Prostate gland (tissue), 2 donors: ENCODE data around the gene ALOXE3. TPM values are rescaled to one million over a fixed set of nuclear protein-coding genes. Genes with fewer than 3 reads are reported as not detected.

Source experiments
- DNase-seq: peaks from one replicate; pipeline ENCODE4 v3.0.0-alpha.2; 2019; ENCODE audit warnings: low spot score
- H3K27ac ChIP-seq, 2 donors: fragments of 200-600 bp; sonication (generic); 2 replicates each; pipeline ENCODE4 v1.5.1; 2017 to 2019
- H3K27me3 ChIP-seq: fragments of 200-600 bp; sonication (generic); replicated peaks from 2 replicates; pipeline ENCODE4 v1.5.1; 2019; ENCODE audit not compliant: insufficient read depth
- H3K36me3 ChIP-seq, 2 donors: fragments of 200-600 bp; sonication (generic); 1 replicate in 1 of 2; 2 replicates in 1 of 2; pipeline versions ENCODE4 v1.5.1 to v1.8.1; 2017 to 2019
- H3K4me1 ChIP-seq: fragments of 200-600 bp; sonication (generic); replicated peaks from 2 replicates; pipeline ENCODE4 v1.5.1; 2019
- H3K4me3 ChIP-seq, 2 donors: fragments of 200-600 bp; sonication (generic); 2 replicates each; pipeline ENCODE4 v1.5.1; 2017 to 2019
- H3K9me3 ChIP-seq: fragments of 200-600 bp; sonication (generic); 2 replicates; pipeline ENCODE4 v1.5.1; 2017
- POLR2A ChIP-seq: fragments of 450-650 bp; IDR thresholded peaks from one replicate; pipeline ENCODE4 v1.6.1; 2016; ENCODE audit warnings: antibody characterized with exemption, mild to moderate bottlenecking
- POLR2AphosphoS5 ChIP-seq: sonication (generic); formaldehyde crosslinking; IDR thresholded peaks from one replicate; pipeline ENCODE4 v1.6.1; 2017; ENCODE audit warnings: antibody characterized with exemption
- WGBS: methylation state at CpG from one replicate; pipeline ENCODE4 v1.1.5; 2018; 5-methylcytosine and 5-hydroxymethylcytosine counted together
- intact Hi-C: fragments of 100-400 bp; cut with DNase I; formaldehyde crosslinking; loops from one replicate; pipeline ENCODE4 v1.14.2; 2022
- total RNA-seq, 2 donors: library from RNA; depleted of rRNA; stranded (reverse); fragments of >200 nt; gene quantifications; one replicate each; pipeline ENCODE4 v1.1.0, GENCODE V29; 2016
- TF ChIP-seq, protein P1 (sequence below), 4 experiments: fragments of 200-600 bp in 2 of 4; fragments of 450-650 bp in 2 of 4; sonication (generic) in 2 of 4; IDR thresholded peaks; 1 replicate in 3 of 4; 2 replicates in 1 of 4; pipeline ENCODE4 v1.5.1; 2016 to 2019; ENCODE audit warnings: antibody characterized with exemption in 4 of 4, mild to moderate bottlenecking in 2 of 4, moderate library complexity in 2 of 4

Gene ALOXE3
- total RNA-seq, 2 donors from 2014 or later = 2.4 TPM; not detected in 1

DNA sequence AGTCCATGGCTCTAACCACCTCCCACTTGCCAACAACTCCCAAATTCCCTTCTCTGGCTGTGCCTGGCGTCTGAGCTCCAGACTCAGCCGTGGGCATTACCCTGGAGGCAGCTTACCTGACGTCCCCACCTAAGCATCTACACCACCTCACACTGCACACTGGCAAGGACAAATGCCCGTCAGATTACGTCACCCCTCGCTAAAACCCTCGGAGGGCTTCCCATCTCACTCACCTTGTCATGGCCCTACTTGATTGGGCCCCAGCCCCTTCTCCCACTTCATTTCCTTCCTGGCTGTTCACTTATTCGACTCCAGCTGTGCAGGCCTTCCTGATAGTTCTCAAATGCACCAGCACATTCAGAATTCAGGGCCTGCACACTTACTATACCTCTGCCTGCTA is 13.4 kb downstream of the ALOXE3 start:
- WGBS = 81% methylated on average over 8 of the region's 8 CpGs
- no peaks in the 10 kb centered on the region for H3K27me3 ChIP-seq
- no peak overlapping the region for H3K4me3 ChIP-seq
- intact Hi-C loops = no loop called here
- no peaks in the 10 kb centered on the region for H3K36me3 ChIP-seq
- no peaks in the 10 kb centered on the region for H3K4me1 ChIP-seq
- TF ChIP-seq POLR2AphosphoS5 (no peak), POLR2A (no peak)
- TF ChIP-seq, protein P1, sequence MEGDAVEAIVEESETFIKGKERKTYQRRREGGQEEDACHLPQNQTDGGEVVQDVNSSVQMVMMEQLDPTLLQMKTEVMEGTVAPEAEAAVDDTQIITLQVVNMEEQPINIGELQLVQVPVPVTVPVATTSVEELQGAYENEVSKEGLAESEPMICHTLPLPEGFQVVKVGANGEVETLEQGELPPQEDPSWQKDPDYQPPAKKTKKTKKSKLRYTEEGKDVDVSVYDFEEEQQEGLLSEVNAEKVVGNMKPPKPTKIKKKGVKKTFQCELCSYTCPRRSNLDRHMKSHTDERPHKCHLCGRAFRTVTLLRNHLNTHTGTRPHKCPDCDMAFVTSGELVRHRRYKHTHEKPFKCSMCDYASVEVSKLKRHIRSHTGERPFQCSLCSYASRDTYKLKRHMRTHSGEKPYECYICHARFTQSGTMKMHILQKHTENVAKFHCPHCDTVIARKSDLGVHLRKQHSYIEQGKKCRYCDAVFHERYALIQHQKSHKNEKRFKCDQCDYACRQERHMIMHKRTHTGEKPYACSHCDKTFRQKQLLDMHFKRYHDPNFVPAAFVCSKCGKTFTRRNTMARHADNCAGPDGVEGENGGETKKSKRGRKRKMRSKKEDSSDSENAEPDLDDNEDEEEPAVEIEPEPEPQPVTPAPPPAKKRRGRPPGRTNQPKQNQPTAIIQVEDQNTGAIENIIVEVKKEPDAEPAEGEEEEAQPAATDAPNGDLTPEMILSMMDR (IDR thresholded peaks at IDR 0.05) = no peak
- H3K27ac ChIP-seq = no peak overlapping the region
- H3K9me3 ChIP-seq = no peaks in the 10 kb centered on the region
- DNase-seq = no peak

DNA sequence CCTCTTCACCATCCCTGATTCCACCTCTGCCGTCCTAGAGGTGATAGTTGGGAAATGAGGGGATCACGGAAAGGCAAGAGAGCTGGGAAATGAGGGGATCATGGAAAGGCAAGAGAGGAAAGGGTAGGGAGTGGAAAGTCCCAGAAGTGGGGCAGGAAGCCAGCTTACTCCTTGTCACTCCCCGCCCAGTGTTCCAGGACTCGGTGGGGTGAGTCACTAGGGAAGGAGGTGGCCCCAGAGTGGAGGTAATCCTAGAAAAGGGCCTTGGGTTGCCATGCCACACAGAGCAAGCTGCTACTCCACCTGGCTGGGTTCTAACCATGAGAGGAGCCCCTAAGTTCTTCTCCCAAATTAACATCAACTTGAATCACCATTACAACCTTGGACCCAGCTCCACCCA is 14.8 kb downstream of the ALOXE3 start:
- no peaks in the 10 kb centered on the region for H3K4me1 ChIP-seq
- H3K4me3 ChIP-seq = no peak overlapping the region
- H3K27ac ChIP-seq = no peak overlapping the region
- no peaks in the 10 kb centered on the region for H3K36me3 ChIP-seq
- TF ChIP-seq POLR2A = no peak
- TF ChIP-seq, protein P1 (IDR thresholded peaks at IDR 0.05) = no peak
- TF ChIP-seq POLR2AphosphoS5 = no peak
- intact Hi-C loops = no loop called here
- no peak for DNase-seq
- no peaks in the 10 kb centered on the region for H3K27me3 ChIP-seq
- 78% methylated on average over 4 of the region's 4 CpGs for WGBS
- H3K9me3 ChIP-seq = no peaks in the 10 kb centered on the region

DNA sequence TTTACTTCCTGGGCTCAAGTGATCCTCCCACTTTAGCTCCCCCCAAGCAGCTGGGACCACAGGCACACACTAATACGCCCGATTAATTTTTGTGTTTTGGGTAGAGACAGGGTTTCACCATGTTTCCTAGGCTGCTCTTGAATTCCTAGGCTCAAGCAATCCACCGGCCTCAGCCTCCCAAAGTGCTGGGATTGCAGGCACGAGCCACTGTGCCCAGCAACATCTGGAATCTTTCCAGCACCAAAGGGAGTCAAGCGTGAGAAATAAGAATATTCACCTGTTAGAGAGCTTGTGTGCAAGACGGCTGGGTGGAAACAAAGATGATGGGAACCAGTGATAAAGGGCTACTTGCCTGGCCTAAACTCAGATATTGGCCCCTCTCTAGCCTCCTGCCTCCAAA is 16.6 kb downstream of the ALOXE3 start:
- Histone ChIP-seq H3K4me1 (no peaks in the 10 kb centered on the region), H3K27ac (no peak overlapping the region), H3K9me3 (no peaks in the 10 kb centered on the region), H3K36me3 (no peaks in the 10 kb centered on the region), H3K27me3 (no peaks in the 10 kb centered on the region), H3K4me3 (no peak overlapping the region)
- intact Hi-C loops = no loop called here
- no peak for DNase-seq
- WGBS = 62% methylated on average over 6 of the region's 6 CpGs
- TF ChIP-seq POLR2A = no peak
- TF ChIP-seq, protein P1 (IDR thresholded peaks at IDR 0.05) = no peak
- no peak for TF ChIP-seq POLR2AphosphoS5

DNA sequence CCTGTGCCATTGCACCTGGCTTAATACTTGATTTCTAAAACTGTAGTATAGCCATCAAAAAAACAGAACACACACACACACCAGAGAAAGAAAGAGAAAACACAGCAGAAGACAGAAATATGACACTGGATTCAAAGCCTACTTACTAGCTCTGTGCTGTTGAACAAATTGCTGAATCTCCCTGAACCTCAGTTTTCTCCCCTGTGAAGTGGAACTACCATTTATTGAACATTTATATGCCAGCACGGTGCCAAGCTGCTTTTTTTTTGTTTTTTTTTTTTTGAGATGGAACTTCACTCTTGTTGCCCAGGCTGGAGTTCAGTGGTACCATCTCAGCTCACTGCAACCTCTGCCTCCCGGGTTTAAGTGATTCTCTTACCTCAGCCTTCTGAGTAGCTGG is 17.6 kb downstream of the ALOXE3 start:
- no peak for DNase-seq
- TF ChIP-seq POLR2A = no peak
- TF ChIP-seq, protein P1 (IDR thresholded peaks at IDR 0.05) = no peak
- no peak for TF ChIP-seq POLR2AphosphoS5
- Histone ChIP-seq H3K9me3 (no peaks in the 10 kb centered on the region), H3K4me1 (no peaks in the 10 kb centered on the region), H3K27me3 (no peaks in the 10 kb centered on the region), H3K36me3 (no peaks in the 10 kb centered on the region), H3K27ac (no peak overlapping the region), H3K4me3 (no peak overlapping the region)
- intact Hi-C loops = no loop called here
- 70% methylated on average over 2 of the region's 2 CpGs for WGBS

DNA sequence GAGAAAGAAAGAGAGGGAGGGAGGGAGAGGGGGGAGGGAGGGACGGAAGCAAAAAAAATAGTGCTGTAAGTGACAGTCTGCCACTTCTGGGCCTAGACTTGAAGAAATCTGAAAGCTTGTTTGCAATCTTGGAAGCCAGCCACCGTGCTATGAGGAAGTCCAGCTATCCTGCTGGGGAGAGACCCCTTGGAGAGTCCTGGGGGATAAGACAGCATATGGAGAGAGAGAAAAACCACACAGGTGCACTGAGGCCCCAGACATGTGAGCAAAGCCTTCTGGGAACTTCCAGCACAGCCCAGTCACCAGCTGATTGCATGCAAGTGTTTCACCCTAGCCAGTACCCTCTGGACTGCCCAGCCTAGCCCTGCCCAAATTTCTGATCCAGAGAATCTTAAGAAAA is 18.2 kb downstream of the ALOXE3 start:
- no peaks in the 10 kb centered on the region for H3K4me1 ChIP-seq
- no peak overlapping the region for H3K4me3 ChIP-seq
- H3K27ac ChIP-seq = no peak overlapping the region
- no peaks in the 10 kb centered on the region for H3K9me3 ChIP-seq
- H3K27me3 ChIP-seq = no peaks in the 10 kb centered on the region
- intact Hi-C loops = no loop called here
- DNase-seq = no peak
- 31% methylated on average over 2 of the region's 2 CpGs for WGBS
- no peak for TF ChIP-seq POLR2A
- TF ChIP-seq, protein P1 (IDR thresholded peaks at IDR 0.05) = no peak
- TF ChIP-seq POLR2AphosphoS5 = no peak
- no peaks in the 10 kb centered on the region for H3K36me3 ChIP-seq
